HL-60 (cell line): ENCODE data around the gene CACNG4.

Source experiments
- SPI1 ChIP-seq: IDR thresholded peaks from 2 replicates; pipeline ENCODE4 v1.6.1; 2012; ENCODE audit warnings: low read depth, mild to moderate bottlenecking, borderline replicate concordance
- TF ChIP-seq, protein P1 (sequence below): IDR thresholded peaks from one replicate; pipeline ENCODE4 v1.5.1; 2011; ENCODE audit warnings: low read length, control low read depth, inconsistent platforms; ENCODE audit not compliant: insufficient read depth
- TF ChIP-seq, protein P2 (sequence below): IDR thresholded peaks from 2 replicates; pipeline ENCODE4 v1.6.1; 2012; ENCODE audit warnings: low read depth; ENCODE audit not compliant: insufficient replicate concordance

DNA sequence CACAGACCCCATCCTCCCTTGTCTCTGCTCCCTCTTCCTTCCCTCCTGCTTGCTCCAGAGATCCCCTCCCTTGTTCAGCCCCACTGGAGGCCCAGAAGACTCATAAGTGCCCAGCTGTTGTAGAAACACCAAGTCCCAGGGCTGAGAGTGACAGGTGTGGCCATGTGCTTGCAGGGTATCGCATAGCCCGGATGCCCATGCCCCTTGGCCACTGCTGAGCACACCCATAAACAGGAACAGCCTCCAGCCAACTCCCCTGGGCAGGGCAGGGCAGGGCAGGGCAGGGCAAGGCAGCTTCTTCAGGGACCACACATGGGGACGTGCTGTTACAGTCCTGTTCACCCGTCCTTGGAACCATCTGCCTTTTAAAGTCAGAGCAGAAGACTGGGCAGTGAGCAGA lies 81.9 kb downstream of the CACNG4 start:
- no peak for TF ChIP-seq SPI1
- TF ChIP-seq, protein P1, sequence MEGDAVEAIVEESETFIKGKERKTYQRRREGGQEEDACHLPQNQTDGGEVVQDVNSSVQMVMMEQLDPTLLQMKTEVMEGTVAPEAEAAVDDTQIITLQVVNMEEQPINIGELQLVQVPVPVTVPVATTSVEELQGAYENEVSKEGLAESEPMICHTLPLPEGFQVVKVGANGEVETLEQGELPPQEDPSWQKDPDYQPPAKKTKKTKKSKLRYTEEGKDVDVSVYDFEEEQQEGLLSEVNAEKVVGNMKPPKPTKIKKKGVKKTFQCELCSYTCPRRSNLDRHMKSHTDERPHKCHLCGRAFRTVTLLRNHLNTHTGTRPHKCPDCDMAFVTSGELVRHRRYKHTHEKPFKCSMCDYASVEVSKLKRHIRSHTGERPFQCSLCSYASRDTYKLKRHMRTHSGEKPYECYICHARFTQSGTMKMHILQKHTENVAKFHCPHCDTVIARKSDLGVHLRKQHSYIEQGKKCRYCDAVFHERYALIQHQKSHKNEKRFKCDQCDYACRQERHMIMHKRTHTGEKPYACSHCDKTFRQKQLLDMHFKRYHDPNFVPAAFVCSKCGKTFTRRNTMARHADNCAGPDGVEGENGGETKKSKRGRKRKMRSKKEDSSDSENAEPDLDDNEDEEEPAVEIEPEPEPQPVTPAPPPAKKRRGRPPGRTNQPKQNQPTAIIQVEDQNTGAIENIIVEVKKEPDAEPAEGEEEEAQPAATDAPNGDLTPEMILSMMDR = no peak
- TF ChIP-seq, protein P2, sequence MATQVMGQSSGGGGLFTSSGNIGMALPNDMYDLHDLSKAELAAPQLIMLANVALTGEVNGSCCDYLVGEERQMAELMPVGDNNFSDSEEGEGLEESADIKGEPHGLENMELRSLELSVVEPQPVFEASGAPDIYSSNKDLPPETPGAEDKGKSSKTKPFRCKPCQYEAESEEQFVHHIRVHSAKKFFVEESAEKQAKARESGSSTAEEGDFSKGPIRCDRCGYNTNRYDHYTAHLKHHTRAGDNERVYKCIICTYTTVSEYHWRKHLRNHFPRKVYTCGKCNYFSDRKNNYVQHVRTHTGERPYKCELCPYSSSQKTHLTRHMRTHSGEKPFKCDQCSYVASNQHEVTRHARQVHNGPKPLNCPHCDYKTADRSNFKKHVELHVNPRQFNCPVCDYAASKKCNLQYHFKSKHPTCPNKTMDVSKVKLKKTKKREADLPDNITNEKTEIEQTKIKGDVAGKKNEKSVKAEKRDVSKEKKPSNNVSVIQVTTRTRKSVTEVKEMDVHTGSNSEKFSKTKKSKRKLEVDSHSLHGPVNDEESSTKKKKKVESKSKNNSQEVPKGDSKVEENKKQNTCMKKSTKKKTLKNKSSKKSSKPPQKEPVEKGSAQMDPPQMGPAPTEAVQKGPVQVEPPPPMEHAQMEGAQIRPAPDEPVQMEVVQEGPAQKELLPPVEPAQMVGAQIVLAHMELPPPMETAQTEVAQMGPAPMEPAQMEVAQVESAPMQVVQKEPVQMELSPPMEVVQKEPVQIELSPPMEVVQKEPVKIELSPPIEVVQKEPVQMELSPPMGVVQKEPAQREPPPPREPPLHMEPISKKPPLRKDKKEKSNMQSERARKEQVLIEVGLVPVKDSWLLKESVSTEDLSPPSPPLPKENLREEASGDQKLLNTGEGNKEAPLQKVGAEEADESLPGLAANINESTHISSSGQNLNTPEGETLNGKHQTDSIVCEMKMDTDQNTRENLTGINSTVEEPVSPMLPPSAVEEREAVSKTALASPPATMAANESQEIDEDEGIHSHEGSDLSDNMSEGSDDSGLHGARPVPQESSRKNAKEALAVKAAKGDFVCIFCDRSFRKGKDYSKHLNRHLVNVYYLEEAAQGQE = no peak
